NOMO-1 treated with DMSO at 0.1 percent for 48 hours (cell line): ENCODE measurements around the gene ALKBH4.
"Not testable (repeated sequence)": the region's sequence is repeated elsewhere in the genome, so short reads cannot be mapped to it uniquely, and the experiment has no call there.

ENCODE experiments used
- DNase-seq: peaks from one replicate; lab custom pipeline; 2025; ENCODE audit not compliant: unreplicated experiment; lab: John Stamatoyannopoulos, UW

ALKBH4 gene

GRCh38 chr7:102478314-102479208, 13.9 kb upstream of the ALKBH4 start, which contains the start of gene POLR2J:
TSS of gene POLR2J (minus strand) at chr7:102478922. CDS start at chr7:102478860, 62 bp downstream.
- not testable (repeated sequence) for DNase-seq

GRCh38 chr7:102474736-102475435, 10.2 kb upstream of the ALKBH4 start:
- not testable (repeated sequence) for DNase-seq

- not testable (repeated sequence) for DNase-seq
These were observed 9.5 kb upstream of the ALKBH4 start for GRCh38 chr7:102474116-102474515.

- no peak for DNase-seq
These were observed 8.8 kb upstream of the ALKBH4 start for GRCh38 chr7:102473271-102473991.

- no peak for DNase-seq
These were observed 7.7 kb upstream of the ALKBH4 start for GRCh38 chr7:102472126-102473041.

GRCh38 chr7:102471791-102472125, 7.1 kb upstream of the ALKBH4 start:
- no peak for DNase-seq

- no peak for DNase-seq
These were observed 5.5 kb upstream of the ALKBH4 start for GRCh38 chr7:102469972-102470825.

- no peak for DNase-seq
These were observed 4.8 kb upstream of the ALKBH4 start for GRCh38 chr7:102469351-102469971.

GRCh38 chr7:102468478-102469350, 4.1 kb upstream of the ALKBH4 start:
- no peak for DNase-seq

- no peak for DNase-seq
These were observed 3.2 kb upstream of the ALKBH4 start for GRCh38 chr7:102467581-102468477.

- no peak for DNase-seq
These were observed 1.4 kb upstream of the ALKBH4 start for GRCh38 chr7:102466097-102466496.

GRCh38 chr7:102463841-102464576, 654 bp downstream of the ALKBH4 start:
- no peak for DNase-seq

GRCh38 chr7:102460467-102460866, 4.2 kb downstream of the ALKBH4 start:
- DNase-seq: no peak

- DNase-seq: no peak
These were observed 5.3 kb downstream of the ALKBH4 start for GRCh38 chr7:102459221-102459844.

GRCh38 chr7:102457352-102457924, 7.2 kb downstream of the ALKBH4 start:
- DNase-seq: no peak

- no peak for DNase-seq
These were observed 8.3 kb downstream of the ALKBH4 start for GRCh38 chr7:102456327-102456726.
